Mesenteric fat pad (tissue), 1 donor: ENCODE results near the gene MBD6. TPM values are rescaled to one million over a fixed set of nuclear protein-coding genes. Genes with fewer than 3 reads are reported as not detected.

Source experiments
- DNase-seq: peaks from one replicate; pipeline ENCODE4 v3.0.0-alpha.2; 2020; ENCODE audit warnings: low spot score
- total RNA-seq: library from RNA; stranded (reverse); fragmentation: NEBNext Ultra II Directional; extraction: Animal tissue kit (Norgen Biotek cat#: 25700); gene quantifications from one replicate; pipeline ENCODE4 v1.2.1, GENCODE V29; 2021
- donor health status: DM: yes; HTN: yes; CAD: no.

MBD6 gene
- total RNA-seq, 1 donor from 2014 or later = 66.0 TPM

- no peak for DNase-seq
These were observed 3.2 kb downstream of the MBD6 start for GRCh38 chr12:57525615-57526383.

- DNase-seq = no peak
These were observed 4.0 kb downstream of the MBD6 start for GRCh38 chr12:57526477-57527126.

GRCh38 chr12:57527184-57527583 lies 4.6 kb downstream of the MBD6 start:
- no peak for DNase-seq

GRCh38 chr12:57528176-57528575 lies 5.6 kb downstream of the MBD6 start:
- no peak for DNase-seq

GRCh38 chr12:57528831-57529555 lies 6.4 kb downstream of the MBD6 start:
- no peak for DNase-seq

GRCh38 chr12:57529831-57530230 lies 7.2 kb downstream of the MBD6 start:
- no peak for DNase-seq

- DNase-seq = no peak
These were observed 7.9 kb downstream of the MBD6 start for GRCh38 chr12:57530396-57531142.

- no peak for DNase-seq
These were observed 9.2 kb downstream of the MBD6 start for GRCh38 chr12:57531836-57532235.

GRCh38 chr12:57533108-57533507 lies 10.5 kb downstream of the MBD6 start:
- no peak for DNase-seq

GRCh38 chr12:57534250-57534649 lies 11.6 kb downstream of the MBD6 start:
- no peak for DNase-seq

- DNase-seq = no peak
These were observed 12.4 kb downstream of the MBD6 start for GRCh38 chr12:57534991-57535543.

- DNase-seq = no peak
These were observed 13.4 kb downstream of the MBD6 start for GRCh38 chr12:57535764-57536596.

- DNase-seq = no peak
These were observed 13.9 kb downstream of the MBD6 start for GRCh38 chr12:57536597-57536942.

GRCh38 chr12:57539134-57539768 lies 16.6 kb downstream of the MBD6 start:
- DNase-seq = no peak

- DNase-seq = no peak
These were observed 18.4 kb downstream of the MBD6 start for GRCh38 chr12:57541001-57541400.

- DNase-seq = no peak
These were observed 19.1 kb downstream of the MBD6 start for GRCh38 chr12:57541717-57542116.

- no peak for DNase-seq
These were observed 21.0 kb downstream of the MBD6 start for GRCh38 chr12:57543581-57543980.

GRCh38 chr12:57545809-57546437 lies 23.3 kb downstream of the MBD6 start:
- DNase-seq = no peak
